Colonic mucosa (tissue), 4 donors: Measurements from ENCODE around the gene WDR77. TPM values are rescaled to one million over a fixed set of nuclear protein-coding genes. Genes with fewer than 3 reads are reported as not detected.

ENCODE experiments used
- DNase-seq: peaks from one replicate; pipeline ENCODE4 v3.0.0-alpha.2; 2020
- H3K27ac ChIP-seq: fragments of 200-600 bp; one replicate; pipeline ENCODE4 v1.8.0; 2021
- H3K27me3 ChIP-seq: fragments of 200-600 bp; one replicate; pipeline ENCODE4 v1.8.0; 2021
- H3K36me3 ChIP-seq: fragments of 200-600 bp; one replicate; pipeline ENCODE4 v1.8.0; 2021
- H3K4me1 ChIP-seq: fragments of 200-600 bp; one replicate; pipeline ENCODE4 v1.8.0; 2021; ENCODE audit warnings: mild to moderate bottlenecking
- H3K4me3 ChIP-seq: fragments of 200-600 bp; one replicate; pipeline ENCODE4 v1.8.0; 2021
- H3K9ac ChIP-seq, 2 donors: one replicate each; pipeline ENCODE4 v1.7.0; 2013; ENCODE audit warnings: control low read depth in 2 of 2, low read depth in 2 of 2, low read length in 2 of 2
- H3K9me3 ChIP-seq: fragments of 200-600 bp; one replicate; pipeline ENCODE4 v1.8.0; 2021
- CTCF ChIP-seq: fragments of 200-600 bp; IDR thresholded peaks from one replicate; pipeline ENCODE4 v1.8.0; 2022; ENCODE audit warnings: antibody characterized with exemption, mild to moderate bottlenecking
- intact Hi-C: fragments of 100-400 bp; cut with DNase I; formaldehyde crosslinking; loops from one replicate; pipeline ENCODE4 v1.14.1; 2022
- total RNA-seq, 2 donors: library from RNA; stranded (reverse); fragmentation: NEBNext Ultra II Directional in 1 of 2; extraction: Animal tissue kit (Norgen Biotek cat#: 25700) in 1 of 2; gene quantifications; one replicate each; pipeline ENCODE4 v1.2.1, GENCODE V29; 2021
- donor health status: healthy.
- donor health status: DM: no; HTN: no; CAD: no.
- donor health status: DM: no; HTN: no; CAD: no.

Gene WDR77
- total RNA-seq, 2 donors from 2014 or later: 19.9 to 42.0 TPM

- H3K27me3 ChIP-seq: no peaks in the 10 kb centered on the region
- H3K36me3 ChIP-seq: no peaks in the 10 kb centered on the region
- DNase-seq: no peak
- TF ChIP-seq CTCF: no peak
- H3K4me1 ChIP-seq: no peaks in the 10 kb centered on the region
- H3K9me3 ChIP-seq: no peaks in the 10 kb centered on the region
- H3K9ac ChIP-seq: peak overlapping the region in 1 of 2 donors; percentile 12
- intact Hi-C loops: no loop called here
- H3K27ac ChIP-seq: no peak overlapping the region
- no peak overlapping the region for H3K4me3 ChIP-seq
Observed at GRCh38 chr1:111489604-111490003, 40.5 kb upstream of the WDR77 start.

- Histone ChIP-seq H3K27ac (no peak overlapping the region), H3K27me3 (no peaks in the 10 kb centered on the region), H3K36me3 (no peaks in the 10 kb centered on the region), H3K9me3 (no peaks in the 10 kb centered on the region), H3K4me1 (no peaks in the 10 kb centered on the region), H3K9ac (no peak overlapping the region), H3K4me3 (no peak overlapping the region)
- intact Hi-C loops: no loop called here
- TF ChIP-seq CTCF: no peak
- DNase-seq: no peak
Observed at GRCh38 chr1:111488669-111489068, 39.6 kb upstream of the WDR77 start.

GRCh38 chr1:111487133-111487532, 38.1 kb upstream of the WDR77 start:
- no peaks in the 10 kb centered on the region for H3K27me3 ChIP-seq
- no peaks in the 10 kb centered on the region for H3K4me1 ChIP-seq
- no peak overlapping the region for H3K4me3 ChIP-seq
- no peak for DNase-seq
- H3K9ac ChIP-seq: no peak overlapping the region
- intact Hi-C loops: no loop called here
- no peak overlapping the region for H3K27ac ChIP-seq
- H3K36me3 ChIP-seq: no peaks in the 10 kb centered on the region
- no peaks in the 10 kb centered on the region for H3K9me3 ChIP-seq
- no peak for TF ChIP-seq CTCF

- H3K9ac ChIP-seq: no peak overlapping the region
- no peaks in the 10 kb centered on the region for H3K36me3 ChIP-seq
- no peaks in the 10 kb centered on the region for H3K27me3 ChIP-seq
- no peak overlapping the region for H3K4me3 ChIP-seq
- TF ChIP-seq CTCF: no peak
- no peaks in the 10 kb centered on the region for H3K9me3 ChIP-seq
- H3K4me1 ChIP-seq: no peaks in the 10 kb centered on the region
- DNase-seq: no peak
- H3K27ac ChIP-seq: no peak overlapping the region
- intact Hi-C loops: no loop called here
Observed at GRCh38 chr1:111486431-111486830, 37.4 kb upstream of the WDR77 start.

GRCh38 chr1:111484391-111485026, 35.5 kb upstream of the WDR77 start:
- Histone ChIP-seq H3K4me3 (no peak overlapping the region), H3K9ac (no peak overlapping the region), H3K36me3 (no peaks in the 10 kb centered on the region), H3K27ac (no peak overlapping the region), H3K27me3 (no peaks in the 10 kb centered on the region), H3K9me3 (no peaks in the 10 kb centered on the region), H3K4me1 (no peaks in the 10 kb centered on the region)
- no peak for TF ChIP-seq CTCF
- no peak for DNase-seq
- intact Hi-C loops: no loop called here
